HEK293T (cell line): Measurements from ENCODE around the gene KRT84.

Source experiments
- ARNT ChIP-seq: fragments of 450-650 bp; IDR thresholded peaks from 2 replicates; pipeline ENCODE4 v1.6.1; 2017; ENCODE audit warnings: mild to moderate bottlenecking
- FOXA1 ChIP-seq: fragments of 450-650 bp; IDR thresholded peaks from 2 replicates; pipeline ENCODE4 v1.6.1; 2016; ENCODE audit warnings: mild to moderate bottlenecking
- HDGF ChIP-seq: fragments of 450-650 bp; IDR thresholded peaks from 2 replicates; pipeline ENCODE4 v1.6.1; 2017; ENCODE audit warnings: antibody characterized with exemption, borderline replicate concordance

DNA sequence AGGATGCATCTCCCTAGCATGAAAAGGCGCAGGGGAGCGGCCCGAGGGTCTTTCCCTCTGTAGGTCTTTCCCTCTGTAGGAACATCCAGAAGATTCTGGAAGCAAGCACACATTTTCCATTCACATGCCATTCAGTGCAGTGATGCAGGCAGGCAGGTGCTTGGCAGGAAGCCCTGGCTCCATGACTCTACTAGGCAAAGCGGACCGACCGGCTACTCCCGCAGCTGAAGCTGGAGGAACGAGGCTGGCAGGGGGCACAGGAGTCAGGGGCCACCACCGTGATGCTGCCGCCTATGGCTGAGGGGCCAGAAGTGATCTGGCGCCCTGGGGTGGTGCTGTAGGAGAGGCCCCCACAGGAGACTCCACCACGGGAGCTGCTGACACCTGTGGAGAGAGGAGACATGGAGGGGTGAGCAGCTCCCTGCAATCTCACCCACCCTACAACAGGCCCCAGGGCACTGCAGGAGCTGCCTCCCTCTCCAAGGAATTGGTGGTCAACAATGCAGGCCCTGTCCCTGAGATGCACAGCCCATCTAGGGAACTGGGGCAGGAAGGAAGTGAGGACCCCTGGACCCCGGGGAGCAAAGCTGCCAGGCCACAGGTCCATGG lies 24.7 kb downstream of the KRT84 start:
- TF ChIP-seq ARNT: no peak
- TF ChIP-seq FOXA1: no peak
- TF ChIP-seq HDGF: no peak
